Stomach (tissue), 4 donors: Measurements from ENCODE around the gene LARGE1.

Experiments used
- CTCF ChIP-seq, 7 experiments: fragments of 450-650 bp in 4 of 7; fragments of 200-600 bp in 3 of 7; sonication (generic) in 3 of 7; IDR thresholded peaks; one replicate each; pipeline ENCODE4 v1.5.1; 2016 to 2019; ENCODE audit warnings: antibody characterized with exemption in 7 of 7, control low read depth in 2 of 7, mild to moderate bottlenecking in 1 of 7
- EP300 ChIP-seq: sonication (generic); formaldehyde crosslinking; IDR thresholded peaks from one replicate; pipeline ENCODE4 v1.6.1; 2017; ENCODE audit warnings: antibody characterized with exemption
- POLR2A ChIP-seq, 4 donors: fragments of 450-650 bp; IDR thresholded peaks; one replicate each; pipeline ENCODE4 v1.6.1; 2016; ENCODE audit warnings: antibody characterized with exemption in 4 of 4, control low read depth in 2 of 4, mild to moderate bottlenecking in 1 of 4, moderate library complexity in 1 of 4
- POLR2AphosphoS5 ChIP-seq, 3 donors: sonication (generic); formaldehyde crosslinking; IDR thresholded peaks; one replicate each; pipeline ENCODE4 v1.6.1; 2016; ENCODE audit warnings: antibody characterized with exemption in 3 of 3

- TF ChIP-seq POLR2AphosphoS5 (IDR thresholded peaks at IDR 0.05), result no peak
- TF ChIP-seq CTCF (IDR thresholded peaks at IDR 0.05), result no peak
- no peak for TF ChIP-seq POLR2A (IDR thresholded peaks at IDR 0.05)
- no peak for TF ChIP-seq EP300
These were observed 12.7 kb upstream of the LARGE1 start for GRCh38 chr22:33932997-33933396.
